Right atrium auricular region (tissue), 2 donors: ENCODE measurements around the gene COG1. TPM values are rescaled to one million over a fixed set of nuclear protein-coding genes. Genes with fewer than 3 reads are reported as not detected.
A peak's percentile ranks its signal among the peaks of the same experiment; 100 is the strongest.

ENCODE experiments used
- DNase-seq: peaks from one replicate; pipeline ENCODE4 v3.0.0-alpha.2; 2019; ENCODE audit warnings: low spot score
- H3K27ac ChIP-seq, 2 donors: fragments of 200-600 bp; sonication (generic); 1 replicate in 1 of 2; 2 replicates in 1 of 2; pipeline ENCODE4 v1.5.1; 2016 to 2019
- H3K27me3 ChIP-seq, 2 donors: fragments of 200-600 bp; sonication (generic); one replicate each; pipeline versions ENCODE4 v1.5.1 to v1.6.0; 2017 to 2019
- H3K36me3 ChIP-seq: fragments of 200-600 bp; sonication (generic); one replicate; pipeline ENCODE4 v1.5.1; 2016
- H3K4me1 ChIP-seq, 2 donors: fragments of 200-600 bp; sonication (generic); one replicate each; pipeline versions ENCODE4 v1.5.1 to v1.6.0; 2017 to 2019
- H3K4me3 ChIP-seq, 2 donors: fragments of 200-600 bp; sonication (generic); 1 replicate in 1 of 2; 2 replicates in 1 of 2; pipeline ENCODE4 v1.5.1; 2017 to 2019; ENCODE audit warnings: mild to moderate bottlenecking in 1 of 2, moderate library complexity in 1 of 2
- H3K9me3 ChIP-seq, 2 donors: fragments of 200-600 bp; sonication (generic); one replicate each; pipeline ENCODE4 v1.5.1; 2019
- CTCF ChIP-seq, 2 donors: fragments of 200-600 bp; sonication (generic); IDR thresholded peaks; one replicate each; pipeline ENCODE4 v1.5.1; 2019; ENCODE audit warnings: antibody characterized with exemption in 2 of 2
- total RNA-seq, 2 donors: library from RNA; depleted of rRNA; stranded (reverse); fragments of >200 nt; gene quantifications; one replicate each; pipeline ENCODE4 v1.1.0, GENCODE V29; 2016

Gene COG1
- total RNA-seq, 2 donors from 2014 or later, result 17.3 to 21.3 TPM

DNA sequence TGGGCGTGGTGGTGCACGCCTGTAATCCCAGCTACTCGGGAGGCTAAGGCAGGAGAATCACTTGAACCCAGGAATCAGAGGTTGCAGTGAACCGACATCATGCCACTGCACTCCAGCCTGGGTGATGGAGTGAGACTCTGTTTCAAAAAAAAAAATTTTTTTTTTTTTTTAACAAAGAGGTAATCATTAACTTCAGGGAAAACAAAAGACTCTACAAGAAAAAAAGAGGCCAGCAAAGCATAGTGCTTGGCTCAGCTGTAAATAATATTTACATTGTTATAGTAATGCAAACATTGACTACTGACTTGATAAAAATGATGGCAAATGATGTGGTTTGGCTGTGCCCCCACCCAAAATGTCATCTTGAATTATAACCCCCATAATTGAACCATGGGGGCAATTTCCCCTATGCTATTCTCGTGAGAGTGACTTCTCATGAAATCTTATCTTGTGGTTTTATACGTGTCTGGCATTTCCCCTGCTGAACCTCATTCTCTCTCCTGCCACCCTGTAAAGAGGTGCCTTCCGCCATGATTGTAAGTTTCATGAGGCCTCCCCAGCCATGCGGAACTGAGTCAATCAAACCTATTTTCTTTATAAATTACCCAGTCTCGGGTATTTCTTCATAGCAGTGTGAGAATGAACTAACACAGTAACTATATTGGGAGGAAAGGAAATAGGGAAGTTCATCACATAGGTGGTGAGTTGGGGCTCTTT is 40.8 kb upstream of the COG1 start:
- Histone ChIP-seq H3K4me3 (no peak overlapping the region), H3K27me3 (no peaks in the 10 kb centered on the region)

GRCh38 chr17:73155410-73156165 is 37.3 kb upstream of the COG1 start:
- no peak overlapping the region for H3K4me3 ChIP-seq
- H3K9me3 ChIP-seq, result no peaks in the 10 kb centered on the region
- H3K36me3 ChIP-seq, result no peaks in the 10 kb centered on the region
- DNase-seq, result no peak
- TF ChIP-seq CTCF (IDR thresholded peaks at IDR 0.05), result no peak
- no peak overlapping the region for H3K27ac ChIP-seq
- H3K27me3 ChIP-seq, result no peaks in the 10 kb centered on the region
- peaks cover 0 to 12% of the 10 kb centered on the region in 2 donors for H3K4me1 ChIP-seq

More for the DNA sequence above, 40.8 kb upstream of the COG1 start:
- Histone ChIP-seq H3K9me3 (peaks cover 0 to 12% of the 10 kb centered on the region in 2 donors), H3K27ac (no peak overlapping the region), H3K36me3 (no peaks in the 10 kb centered on the region), H3K4me1 (peaks cover 0 to 12% of the 10 kb centered on the region in 2 donors)
- TF ChIP-seq CTCF (IDR thresholded peaks at IDR 0.05), result no peak
- DNase-seq, result no peak

DNA sequence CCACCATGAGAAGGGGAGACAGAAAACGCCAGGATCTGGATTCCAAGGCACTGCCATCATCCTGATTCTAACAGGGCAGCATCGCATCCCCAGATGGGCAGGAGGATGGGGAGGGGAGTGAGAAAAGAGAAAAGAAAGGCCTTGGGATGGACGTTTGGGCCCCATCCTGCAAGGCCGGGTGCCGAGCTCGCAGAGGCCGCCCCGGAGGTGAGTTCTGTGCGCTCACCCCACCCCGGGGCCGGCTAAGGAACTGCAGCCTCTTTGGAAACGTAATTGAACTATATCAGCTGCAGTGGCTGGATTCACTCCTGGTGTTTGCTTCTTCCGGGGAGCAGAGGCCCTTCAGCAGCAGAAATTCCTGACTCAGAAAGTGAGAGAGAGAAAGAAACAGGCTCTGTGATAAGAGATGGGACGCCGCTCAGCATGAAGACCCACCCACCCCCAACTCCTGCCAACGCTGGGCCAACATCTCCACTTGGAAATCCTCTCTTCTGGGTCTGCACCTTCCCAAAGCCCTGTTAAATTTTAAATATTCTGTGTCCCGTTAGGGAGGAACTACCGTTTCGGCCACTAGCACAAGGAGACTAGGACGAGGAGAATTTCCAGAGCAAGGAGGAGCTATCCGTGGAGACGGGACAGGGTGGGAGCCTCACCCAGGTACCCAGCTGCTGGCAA is 36.6 kb upstream of the COG1 start:
- H3K27me3 ChIP-seq, result no peaks in the 10 kb centered on the region
- no peaks in the 10 kb centered on the region for H3K36me3 ChIP-seq
- peaks cover 0 to 12% of the 10 kb centered on the region in 2 donors for H3K4me1 ChIP-seq
- no peak overlapping the region for H3K4me3 ChIP-seq
- H3K27ac ChIP-seq, result no peak overlapping the region
- H3K9me3 ChIP-seq, result no peaks in the 10 kb centered on the region
- peak; percentile 74 to 85 for TF ChIP-seq CTCF (IDR thresholded peaks at IDR 0.05)
- peak; percentile 82 for DNase-seq

GRCh38 chr17:73156887-73157520 is 35.9 kb upstream of the COG1 start:
- DNase-seq, result no peak
- no peaks in the 10 kb centered on the region for H3K36me3 ChIP-seq
- no peak overlapping the region for H3K4me3 ChIP-seq
- no peak overlapping the region for H3K27ac ChIP-seq
- TF ChIP-seq CTCF (IDR thresholded peaks at IDR 0.05), result no peak
- H3K4me1 ChIP-seq, result peaks cover 0 to 12% of the 10 kb centered on the region in 2 donors
- H3K27me3 ChIP-seq, result no peaks in the 10 kb centered on the region
- no peaks in the 10 kb centered on the region for H3K9me3 ChIP-seq

DNA sequence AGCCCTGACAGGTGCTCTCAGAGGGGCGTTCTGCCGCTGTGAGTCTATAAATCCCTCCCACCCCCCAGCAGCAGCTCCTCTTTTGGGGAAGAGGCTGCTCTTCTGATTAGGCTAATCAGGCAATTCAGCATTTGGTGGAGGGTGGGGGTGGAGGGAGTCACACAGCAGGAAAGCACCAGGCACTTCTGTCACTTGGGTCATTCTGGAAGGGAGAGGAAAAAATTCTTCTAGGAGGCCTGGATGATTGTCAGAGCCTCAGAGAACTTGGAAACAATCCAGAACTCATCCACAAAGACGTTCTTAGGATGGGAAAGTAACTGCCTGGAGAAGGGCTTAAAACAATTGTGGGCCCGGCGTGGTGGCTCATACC is 35.3 kb upstream of the COG1 start:
- no peak for DNase-seq
- Histone ChIP-seq H3K27me3 (no peaks in the 10 kb centered on the region), H3K4me1 (peaks cover 0 to 12% of the 10 kb centered on the region in 2 donors), H3K27ac (no peak overlapping the region), H3K9me3 (no peaks in the 10 kb centered on the region), H3K36me3 (no peaks in the 10 kb centered on the region), H3K4me3 (no peak overlapping the region)
- TF ChIP-seq CTCF (IDR thresholded peaks at IDR 0.05), result no peak
